B cell (primary cell): Measurements from ENCODE around the gene LIPA.

Experiments
- EZH2 ChIP-seq: IDR thresholded peaks from 2 replicates; pipeline ENCODE4 v1.6.1; 2012; ENCODE audit warnings: borderline replicate concordance, low read depth, mild to moderate bottlenecking, moderate library complexity, low read length; ENCODE audit not compliant: insufficient read depth, poor library complexity, severe bottlenecking
- TF ChIP-seq, protein P1 (sequence below): fragments of 200-600 bp; IDR thresholded peaks from one replicate; pipeline ENCODE4 v1.8.0; 2022; ENCODE audit warnings: antibody characterized with exemption, mild to moderate bottlenecking

GRCh38 chr10:89202033-89202425, 49.5 kb downstream of the LIPA start:
- TF ChIP-seq, protein P1, sequence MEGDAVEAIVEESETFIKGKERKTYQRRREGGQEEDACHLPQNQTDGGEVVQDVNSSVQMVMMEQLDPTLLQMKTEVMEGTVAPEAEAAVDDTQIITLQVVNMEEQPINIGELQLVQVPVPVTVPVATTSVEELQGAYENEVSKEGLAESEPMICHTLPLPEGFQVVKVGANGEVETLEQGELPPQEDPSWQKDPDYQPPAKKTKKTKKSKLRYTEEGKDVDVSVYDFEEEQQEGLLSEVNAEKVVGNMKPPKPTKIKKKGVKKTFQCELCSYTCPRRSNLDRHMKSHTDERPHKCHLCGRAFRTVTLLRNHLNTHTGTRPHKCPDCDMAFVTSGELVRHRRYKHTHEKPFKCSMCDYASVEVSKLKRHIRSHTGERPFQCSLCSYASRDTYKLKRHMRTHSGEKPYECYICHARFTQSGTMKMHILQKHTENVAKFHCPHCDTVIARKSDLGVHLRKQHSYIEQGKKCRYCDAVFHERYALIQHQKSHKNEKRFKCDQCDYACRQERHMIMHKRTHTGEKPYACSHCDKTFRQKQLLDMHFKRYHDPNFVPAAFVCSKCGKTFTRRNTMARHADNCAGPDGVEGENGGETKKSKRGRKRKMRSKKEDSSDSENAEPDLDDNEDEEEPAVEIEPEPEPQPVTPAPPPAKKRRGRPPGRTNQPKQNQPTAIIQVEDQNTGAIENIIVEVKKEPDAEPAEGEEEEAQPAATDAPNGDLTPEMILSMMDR, result no peak
- no peak for TF ChIP-seq EZH2
